HG03460 (cell line): ENCODE measurements around the gene PLCB3.

Experiments
- ATAC-seq: cut with Tn5 transposase; IDR thresholded peaks from one replicate; pipeline ENCODE4 v1.9.1; 2021; ENCODE audit not compliant: unreplicated experiment

The PLCB3 gene

GRCh38 chr11:64249563-64250414 is 1.5 kb upstream of the PLCB3 start:
- ATAC-seq: no peak

GRCh38 chr11:64250415-64251015 is 815 bp upstream of the PLCB3 start:
- ATAC-seq: no peak

GRCh38 chr11:64251753-64252002 is 348 bp downstream of the PLCB3 start:
- ATAC-seq: no peak

- ATAC-seq: no peak
These were observed 908 bp downstream of the PLCB3 start for GRCh38 chr11:64252003-64252872.

GRCh38 chr11:64253043-64253442 is 1.7 kb downstream of the PLCB3 start:
- ATAC-seq: no peak

- no peak for ATAC-seq
These were observed 2.2 kb downstream of the PLCB3 start for GRCh38 chr11:64253481-64253880.

GRCh38 chr11:64254326-64254725 is 3.0 kb downstream of the PLCB3 start:
- ATAC-seq: no peak

- no peak for ATAC-seq
These were observed 4.1 kb downstream of the PLCB3 start for GRCh38 chr11:64255135-64256128.

GRCh38 chr11:64256300-64256699 is 5.0 kb downstream of the PLCB3 start:
- ATAC-seq: no peak

- no peak for ATAC-seq
These were observed 7.0 kb downstream of the PLCB3 start for GRCh38 chr11:64258356-64258755.

GRCh38 chr11:64258946-64259532 is 7.7 kb downstream of the PLCB3 start:
- no peak for ATAC-seq

- no peak for ATAC-seq
These were observed 8.3 kb downstream of the PLCB3 start for GRCh38 chr11:64259533-64260067.

- no peak for ATAC-seq
These were observed 8.9 kb downstream of the PLCB3 start for GRCh38 chr11:64260147-64260708.

- ATAC-seq: no peak
These were observed 10.3 kb downstream of the PLCB3 start for GRCh38 chr11:64261556-64262080.

GRCh38 chr11:64262271-64263002 is 11.1 kb downstream of the PLCB3 start:
- no peak for ATAC-seq

GRCh38 chr11:64263021-64263946 is 12.0 kb downstream of the PLCB3 start:
- ATAC-seq: no peak

- no peak for ATAC-seq
These were observed 12.6 kb downstream of the PLCB3 start for GRCh38 chr11:64263947-64264317.

- ATAC-seq: no peak
These were observed 13.1 kb downstream of the PLCB3 start for GRCh38 chr11:64264371-64264852.
